GM21576 (cell line): ENCODE results near the gene HOXB8.

Experiments
- ATAC-seq: cut with Tn5 transposase; IDR thresholded peaks from one replicate; pipeline ENCODE4 v1.9.1; 2021; ENCODE audit warnings: mild to moderate bottlenecking, moderate library complexity; ENCODE audit not compliant: unreplicated experiment

The HOXB8 gene

GRCh38 chr17:48596735-48597527, 18.2 kb downstream of the HOXB8 start:
- no peak for ATAC-seq

DNA sequence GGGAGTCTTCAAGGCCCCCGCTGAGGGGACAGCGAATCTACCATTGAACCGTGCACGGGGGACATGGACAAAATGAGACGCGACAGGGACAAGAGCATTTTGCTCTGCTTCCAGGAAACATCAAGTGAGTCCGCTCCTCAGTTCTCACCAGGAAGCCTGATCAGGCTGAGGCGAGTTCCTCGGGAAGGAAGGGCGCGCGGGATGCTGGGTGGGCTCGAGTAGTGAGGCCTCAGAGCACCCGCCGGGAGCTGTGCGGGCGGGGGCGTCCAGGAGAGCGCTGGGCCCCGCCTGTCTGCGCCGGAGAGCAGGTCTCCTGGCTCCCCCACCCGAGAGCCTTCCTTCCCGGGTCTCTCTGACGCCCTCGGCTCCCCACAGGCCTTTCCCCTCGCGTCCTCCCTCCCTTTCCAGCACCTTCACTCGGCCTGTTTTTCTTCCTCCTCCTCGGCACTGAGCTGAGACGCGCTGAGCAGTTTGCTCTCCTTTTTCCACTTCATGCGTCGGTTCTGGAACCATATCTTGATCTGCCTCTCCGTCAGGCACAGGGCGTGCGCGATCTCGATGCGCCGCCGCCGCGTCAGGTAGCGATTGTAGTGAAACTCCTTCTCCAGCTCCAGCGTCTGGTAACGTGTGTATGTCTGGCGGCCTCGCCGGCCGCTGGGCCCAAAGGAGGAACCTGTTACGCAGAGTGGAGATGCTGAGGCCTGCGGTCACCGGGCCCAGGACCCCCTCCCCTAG, 18.9 kb downstream of the HOXB8 start:
- no peak for ATAC-seq

GRCh38 chr17:48595278-48595999, 19.7 kb downstream of the HOXB8 start:
- no peak for ATAC-seq

DNA sequence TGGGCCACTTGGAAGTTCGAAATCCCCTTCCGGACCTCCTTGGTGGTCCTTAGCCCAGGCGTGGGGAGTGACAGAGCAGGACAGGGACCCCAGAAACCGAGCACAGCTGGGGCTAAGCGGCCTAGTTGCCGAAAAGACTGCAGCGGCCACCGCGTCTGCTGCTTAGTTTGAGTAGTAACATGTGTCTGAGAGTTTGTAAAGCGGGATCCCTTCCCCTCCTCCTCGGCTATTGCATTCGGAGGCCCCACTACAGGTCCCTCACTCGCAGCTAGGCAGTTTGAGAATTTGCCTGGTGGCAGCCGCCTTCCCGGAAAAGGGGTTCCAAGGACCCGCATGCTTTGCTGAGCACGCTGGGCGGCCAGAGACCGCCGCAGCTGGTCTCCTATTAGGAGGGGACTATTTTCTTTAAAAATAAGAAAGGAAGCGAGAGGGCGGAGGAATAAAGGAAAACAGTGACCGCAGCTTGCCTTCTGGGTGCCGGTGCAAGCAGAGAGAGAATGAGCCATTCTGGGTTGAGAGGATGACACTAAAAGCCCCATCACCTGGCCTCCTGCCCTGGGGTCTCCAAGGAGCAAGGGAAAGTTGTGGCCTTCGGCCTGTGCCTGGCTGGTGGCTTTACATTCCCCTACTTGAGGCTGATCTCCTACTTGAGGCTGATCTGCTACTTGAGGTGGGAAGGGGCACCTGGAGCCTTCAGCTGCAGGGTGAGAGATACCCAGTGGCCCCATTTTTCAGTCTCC, 20.4 kb downstream of the HOXB8 start:
- no peak for ATAC-seq

- ATAC-seq: no peak
Measured at GRCh38 chr17:48593840-48594537, 21.1 kb downstream of the HOXB8 start.

DNA sequence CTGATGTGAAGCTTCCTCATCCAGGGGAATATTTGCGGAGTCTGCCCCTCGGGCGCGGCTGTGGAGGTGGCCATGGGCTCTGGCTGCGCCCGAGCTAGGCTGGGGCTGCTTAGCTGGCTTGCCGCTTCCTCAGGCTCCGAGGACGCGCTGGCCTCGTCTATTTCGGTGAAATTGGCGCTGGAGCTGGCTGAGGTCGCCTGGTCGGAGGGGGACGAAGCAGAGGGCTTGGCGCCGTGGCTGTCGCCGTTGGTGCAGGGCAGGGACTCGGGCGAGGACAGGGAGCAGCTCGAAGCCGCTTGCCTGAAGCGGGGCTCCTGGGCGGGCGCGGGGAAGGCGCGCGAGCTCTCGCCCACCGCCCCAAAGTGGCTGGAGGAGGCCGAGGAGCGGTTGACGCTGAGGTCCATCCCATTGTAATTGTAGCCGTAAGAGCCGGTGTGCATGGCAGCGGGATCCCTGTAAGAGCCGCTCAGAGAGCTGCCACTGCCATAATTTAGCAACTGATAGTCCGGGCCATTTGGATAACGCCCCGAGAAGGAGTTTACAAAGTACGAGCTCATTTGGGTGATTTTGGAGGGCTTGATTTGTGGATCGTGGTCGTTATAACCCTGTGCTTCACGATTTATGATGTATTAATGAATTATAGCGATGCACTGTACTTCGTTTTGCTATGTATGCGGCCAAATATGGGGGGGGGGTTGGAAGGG, 21.8 kb downstream of the HOXB8 start, which contains the start of gene HOXB5:
Gene HOXB5 (minus strand): TSS at position 654 of the 704 bp plus-strand sequence. CDS start 97 bp downstream, at position 557.
- ATAC-seq: no peak

DNA sequence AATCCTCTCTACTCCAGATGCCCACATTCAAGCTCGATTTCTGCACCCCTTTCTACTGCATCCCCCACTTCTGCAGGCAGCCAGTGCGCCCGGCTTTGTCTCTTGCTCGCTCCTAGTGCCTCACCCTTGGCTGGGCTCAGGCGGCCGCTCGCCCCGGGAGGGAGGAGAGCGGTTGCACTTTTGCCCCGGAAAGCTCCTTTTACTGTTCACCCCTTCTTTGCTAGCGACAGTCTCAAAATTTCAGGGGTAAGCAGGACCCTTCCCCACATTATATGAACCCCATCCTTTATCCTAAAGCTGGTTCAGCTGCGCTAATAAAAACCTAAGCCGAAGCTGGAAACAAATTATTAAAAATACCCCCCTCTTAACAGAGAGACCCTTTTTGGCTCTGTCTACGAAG, 22.5 kb downstream of the HOXB8 start:
- no peak for ATAC-seq

DNA sequence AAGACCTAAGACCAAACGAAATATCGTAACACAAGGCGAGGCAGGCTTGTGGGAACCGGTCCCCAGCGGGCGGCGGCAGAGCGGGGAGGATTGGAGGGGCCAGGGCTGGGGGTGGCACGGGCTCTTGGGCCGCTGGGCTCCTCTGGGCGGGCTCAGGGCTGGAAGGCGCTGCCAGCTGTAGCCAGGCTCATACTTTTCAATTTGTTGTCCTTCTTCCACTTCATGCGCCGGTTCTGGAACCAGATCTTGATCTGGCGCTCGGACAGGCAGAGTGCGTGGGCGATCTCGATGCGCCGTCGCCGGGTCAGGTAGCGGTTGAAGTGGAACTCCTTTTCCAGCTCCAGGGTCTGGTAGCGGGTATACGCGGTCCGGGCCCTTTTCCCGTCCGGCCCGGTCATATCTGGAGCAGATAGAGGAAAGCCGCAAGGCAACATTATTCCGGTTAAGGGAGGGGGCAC, 23.0 kb downstream of the HOXB8 start:
- no peak for ATAC-seq

DNA sequence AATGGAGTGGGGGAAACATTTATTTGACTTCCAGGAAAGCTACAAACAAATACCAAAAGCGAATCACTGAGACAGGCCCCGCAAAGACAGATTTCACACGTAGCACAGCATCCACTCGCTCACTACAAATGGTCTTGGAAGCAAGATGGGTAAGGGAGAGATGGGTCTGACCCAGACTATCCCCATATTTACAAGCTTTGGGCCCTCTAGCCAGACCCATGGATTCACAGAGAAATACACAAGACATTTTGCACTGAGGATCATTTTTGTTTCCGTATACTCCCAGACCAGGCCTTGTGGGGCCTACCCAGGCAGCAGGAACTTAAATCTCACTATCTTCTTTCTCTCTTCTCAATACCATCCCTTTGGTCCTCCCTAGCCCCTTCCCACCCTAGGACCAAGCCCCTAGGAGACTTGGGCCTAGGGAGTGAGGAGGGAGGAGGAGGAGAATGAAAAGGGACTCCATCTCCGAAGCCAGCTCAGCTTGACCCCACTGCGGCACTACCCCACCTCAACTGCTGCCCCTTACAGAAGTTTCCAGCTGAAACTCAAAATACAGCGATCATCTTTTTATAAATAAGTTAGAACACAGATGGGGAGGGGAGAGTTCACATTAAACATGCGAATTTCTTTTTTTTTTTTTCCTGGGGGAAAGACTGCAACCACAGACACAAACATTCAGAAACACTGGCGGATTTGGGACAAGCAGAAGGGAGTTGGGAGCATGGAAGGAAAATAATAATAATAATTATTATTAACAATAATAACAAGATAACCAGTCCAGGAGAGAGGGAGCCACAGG, 23.6 kb downstream of the HOXB8 start:
- ATAC-seq: no peak

- ATAC-seq: no peak
Measured at GRCh38 chr17:48590607-48591161, 24.4 kb downstream of the HOXB8 start.

DNA sequence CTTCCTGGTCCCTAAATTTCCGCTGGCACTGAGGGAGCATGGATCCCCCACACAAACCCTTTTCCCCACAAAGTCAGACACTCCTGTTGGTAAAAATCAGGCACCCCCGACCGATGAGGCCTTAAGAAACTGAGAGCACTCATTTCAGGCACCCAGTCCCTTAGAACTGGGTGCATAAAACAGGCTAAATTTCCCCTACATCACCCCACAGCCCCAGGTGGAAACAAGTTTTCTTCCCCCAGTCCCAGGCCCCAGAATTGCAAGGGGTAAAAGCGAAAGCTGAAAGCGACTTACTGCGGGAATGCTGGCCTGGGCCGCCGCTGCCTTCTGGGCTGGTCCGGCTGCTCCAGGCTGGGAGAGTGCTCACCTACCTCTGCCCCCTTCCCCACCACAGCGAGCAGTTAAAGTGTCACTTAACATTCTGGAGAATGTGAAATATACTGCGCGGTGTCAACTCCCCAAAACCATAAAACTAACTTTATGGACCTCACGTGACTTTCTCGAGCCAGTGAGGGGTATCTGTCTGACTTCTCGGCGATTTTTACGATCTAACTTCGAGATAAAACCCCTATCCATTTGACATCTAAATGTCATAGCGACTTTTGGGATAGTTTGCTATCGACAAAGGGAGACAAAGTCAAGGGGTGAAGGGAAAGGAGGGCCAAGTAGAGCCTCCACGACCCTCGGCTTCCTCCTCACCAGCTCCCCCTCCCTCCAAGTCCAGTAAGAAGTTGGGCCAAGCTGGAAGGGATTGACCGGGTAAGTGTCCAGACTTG, 25.1 kb downstream of the HOXB8 start, which contains the start of gene HOXB3:
Gene HOXB3 (minus strand): TSS at position 411 of the 776 bp plus-strand sequence. CDS start 37,767 bp downstream, outside the sequence.
- ATAC-seq: no peak

DNA sequence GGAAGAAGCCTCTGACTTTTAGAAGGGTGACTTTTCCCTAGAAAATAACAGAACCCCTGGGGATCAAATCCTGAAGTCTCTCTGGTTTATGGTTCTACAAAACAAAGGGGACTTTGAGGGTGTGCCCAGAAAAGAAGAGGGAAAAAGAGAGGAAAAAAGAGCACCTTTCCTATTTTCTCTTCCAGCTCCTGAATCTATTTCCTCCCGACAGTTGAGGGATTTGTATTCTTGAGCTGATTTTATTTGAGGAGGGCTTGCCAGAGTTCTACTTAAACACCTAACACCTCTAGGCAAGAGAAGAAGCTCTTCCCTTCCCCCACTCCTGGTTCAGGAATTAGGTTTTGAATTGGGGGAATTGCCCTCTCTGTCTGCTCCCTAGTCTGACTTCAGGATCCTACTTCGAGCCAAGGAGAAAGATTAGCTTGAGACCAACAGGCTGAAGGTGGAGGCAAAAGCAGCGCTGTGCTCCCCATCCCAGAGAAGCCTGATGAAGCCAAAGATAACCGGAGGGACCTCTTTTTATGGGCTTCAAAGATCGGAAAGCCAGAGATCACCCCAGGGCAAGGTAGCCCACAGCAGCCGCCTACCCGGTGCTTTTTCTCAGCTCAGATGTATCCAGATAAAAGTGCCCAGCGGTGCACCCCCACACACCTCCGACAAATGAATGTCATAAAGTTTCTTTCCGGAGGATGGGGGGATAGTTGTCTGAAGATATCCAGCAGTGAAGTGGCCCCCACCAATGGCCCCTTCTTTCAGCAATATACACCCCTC, 25.8 kb downstream of the HOXB8 start:
- ATAC-seq: no peak

DNA sequence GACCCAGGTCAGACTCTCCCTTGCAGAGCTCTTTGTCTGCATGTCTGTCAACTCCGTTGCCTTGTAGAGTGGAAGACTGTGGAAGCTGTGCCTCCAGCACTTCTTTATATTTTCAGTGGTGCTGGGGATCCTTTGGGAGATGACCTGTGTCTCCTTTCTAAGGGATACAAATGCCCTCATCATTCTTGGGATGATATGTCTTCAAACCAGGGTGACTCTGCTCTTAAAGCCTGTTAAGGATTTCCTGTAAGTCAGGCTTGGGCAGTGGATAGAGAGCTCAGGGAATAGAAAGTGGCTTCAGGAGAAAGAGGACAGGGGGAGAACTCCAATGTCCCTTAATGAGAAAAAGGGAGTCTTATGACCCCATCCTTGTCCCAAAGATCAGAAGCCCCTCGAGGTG, 26.6 kb downstream of the HOXB8 start:
- no peak for ATAC-seq

- ATAC-seq: no peak
Measured at GRCh38 chr17:48588074-48588415, 27.0 kb downstream of the HOXB8 start.

- ATAC-seq: no peak
Measured at GRCh38 chr17:48587276-48588073, 27.6 kb downstream of the HOXB8 start.
